ENCODE results near the gene BIRC2.

BIRC2 gene

DNA sequence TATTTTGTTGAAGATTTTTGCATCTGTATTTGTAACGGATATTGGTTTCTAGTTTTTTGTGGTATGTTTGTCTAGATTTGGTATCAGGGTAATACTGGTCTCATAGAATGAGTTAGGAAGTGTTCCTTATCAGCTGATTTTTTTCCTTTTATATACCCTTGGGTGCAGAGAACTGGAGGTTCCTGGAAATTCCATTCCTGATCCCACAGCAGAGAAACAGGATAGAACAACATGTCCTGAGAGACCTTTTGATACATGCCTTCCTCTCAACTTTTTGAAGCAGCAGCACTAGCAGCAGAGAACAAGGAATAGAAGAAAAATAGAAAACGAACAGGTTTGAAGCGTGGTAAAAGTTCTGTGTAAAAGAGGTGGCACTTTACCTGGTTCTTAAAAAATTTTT, 36.8 kb downstream of the BIRC2 start:
- TF ChIP-seq, protein P1, sequence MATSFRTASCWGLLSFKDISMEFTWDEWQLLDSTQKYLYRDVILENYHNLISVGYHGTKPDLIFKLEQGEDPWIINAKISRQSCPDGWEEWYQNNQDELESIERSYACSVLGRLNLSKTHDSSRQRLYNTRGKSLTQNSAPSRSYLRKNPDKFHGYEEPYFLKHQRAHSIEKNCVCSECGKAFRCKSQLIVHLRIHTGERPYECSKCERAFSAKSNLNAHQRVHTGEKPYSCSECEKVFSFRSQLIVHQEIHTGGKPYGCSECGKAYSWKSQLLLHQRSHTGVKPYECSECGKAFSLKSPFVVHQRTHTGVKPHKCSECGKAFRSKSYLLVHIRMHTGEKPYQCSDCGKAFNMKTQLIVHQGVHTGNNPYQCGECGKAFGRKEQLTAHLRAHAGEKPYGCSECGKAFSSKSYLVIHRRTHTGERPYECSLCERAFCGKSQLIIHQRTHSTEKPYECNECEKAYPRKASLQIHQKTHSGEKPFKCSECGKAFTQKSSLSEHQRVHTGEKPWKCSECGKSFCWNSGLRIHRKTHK (tag by site-specific recombination; IDR thresholded peaks at IDR 0.05): no peak
- TF ChIP-seq ZNF140 (tag by site-specific recombination; IDR thresholded peaks at IDR 0.05): no peak
- TF ChIP-seq ZNF148 (tag by site-specific recombination; IDR thresholded peaks at IDR 0.05; ENCODE audit: borderline replicate concordance): no peak
- TF ChIP-seq ZFHX2 (tag by site-specific recombination; conservative IDR thresholded peaks at IDR 0.05): no peak
- TF ChIP-seq ZNF426 (tag by site-specific recombination; IDR thresholded peaks at IDR 0.05): no peak
- TF ChIP-seq ZIC2 (tag by site-specific recombination; IDR thresholded peaks at IDR 0.05): no peak
- TF ChIP-seq SCRT2 (tag by site-specific recombination; IDR thresholded peaks at IDR 0.05): no peak
- no peak for TF ChIP-seq ZNF548 (tag by site-specific recombination; IDR thresholded peaks at IDR 0.05)
- TF ChIP-seq ZNF324 (tag by site-specific recombination; IDR thresholded peaks at IDR 0.05): no peak
- no peak for TF ChIP-seq ZNF274 (IDR thresholded peaks at IDR 0.05; ENCODE audit: low read length)
- no peak for TF ChIP-seq ZNF274 (tag by site-specific recombination; IDR thresholded peaks at IDR 0.05; ENCODE audit: borderline replicate concordance)
- TF ChIP-seq ZNF214 (tag by site-specific recombination; IDR thresholded peaks at IDR 0.05; ENCODE audit: borderline replicate concordance): no peak
- no peak for TF ChIP-seq ZNF404 (tag by site-specific recombination; IDR thresholded peaks at IDR 0.05)
- no peak for TF ChIP-seq ZNF747 (tag by site-specific recombination; IDR thresholded peaks at IDR 0.05)
- TF ChIP-seq ZNF138 (tag by site-specific recombination; IDR thresholded peaks at IDR 0.05; ENCODE audit: borderline replicate concordance): no peak
- no peak for TF ChIP-seq ZNF350 (tag by site-specific recombination; IDR thresholded peaks at IDR 0.05)
- H3K9me3 ChIP-seq (ENCODE audit: control insufficient read depth, insufficient read depth, low read depth, low read length): no peaks in the 10 kb centered on the region
- no peak overlapping the region for H3K4me3 ChIP-seq (ENCODE audit: low read depth, low read length)
- H3K36me3 ChIP-seq (ENCODE audit: control insufficient read depth in 2 of 2, insufficient read depth in 1 of 2, low read length in 2 of 2): peaks cover 0 to 54% of the 10 kb centered on the region in 2 experiments; a peak in 1 of 3 replicates
- H3K27ac ChIP-seq (ENCODE audit: extremely low read depth, low read depth, low read length): no peak overlapping the region
- POLR2A ChIA-PET: no interaction called here
- CTCF ChIA-PET: interaction anchor here (0.9 to 1.2 kb wide), 2 partner anchors 42 to 112 kb away, joined by 3 read pairs; no protein-coding TSS in a partner anchor
- H3K4me1 ChIP-seq (ENCODE audit: control insufficient read depth, insufficient read depth, low read length): no peaks in the 10 kb centered on the region

DNA sequence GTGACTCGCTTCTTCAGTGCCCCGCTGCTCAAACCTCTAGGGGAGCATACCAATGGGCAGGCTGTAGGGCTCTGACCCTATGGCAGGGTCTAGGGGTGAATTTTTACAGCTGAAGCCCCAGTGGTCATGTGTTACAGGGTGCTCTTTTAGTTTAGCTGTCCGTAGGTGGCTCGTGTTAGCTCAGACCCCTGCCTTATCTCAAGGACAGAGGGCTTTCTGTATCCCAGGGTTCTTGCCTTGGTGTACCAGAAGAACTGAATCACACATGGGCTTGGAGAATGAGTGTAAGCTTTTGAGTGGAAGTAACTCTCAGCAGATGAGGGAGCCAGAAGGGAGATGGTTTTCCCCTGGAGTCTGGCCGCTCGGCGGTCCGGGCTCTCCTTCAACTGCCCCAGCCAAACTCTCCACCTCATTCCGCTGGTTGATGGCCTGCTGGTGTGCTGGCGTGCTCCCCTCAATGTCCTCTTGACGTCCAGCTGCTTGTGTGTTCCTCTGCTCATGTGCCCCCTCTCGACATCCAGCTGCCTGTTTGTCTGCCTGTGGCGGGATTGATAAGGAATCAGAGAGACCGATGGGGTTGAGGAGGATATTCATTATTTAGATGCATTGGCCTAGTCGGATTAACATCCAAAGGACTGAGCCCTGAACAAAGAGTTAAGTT, 37.5 kb downstream of the BIRC2 start:
- Histone ChIP-seq H3K4me1 (ENCODE audit: control insufficient read depth, insufficient read depth, low read length) (no peaks in the 10 kb centered on the region), H3K36me3 (ENCODE audit: control insufficient read depth in 2 of 2, insufficient read depth in 1 of 2, low read length in 2 of 2) (peaks cover 0 to 54% of the 10 kb centered on the region in 2 experiments; a peak in 1 of 3 replicates), H3K9me3 (ENCODE audit: control insufficient read depth, insufficient read depth, low read depth, low read length) (no peaks in the 10 kb centered on the region), H3K4me3 (ENCODE audit: low read depth, low read length) (no peak overlapping the region), H3K27ac (ENCODE audit: extremely low read depth, low read depth, low read length) (no peak overlapping the region)
- POLR2A ChIA-PET: no interaction called here
- TF ChIP-seq GLI4 (tag by site-specific recombination; IDR thresholded peaks at IDR 0.05): no peak
- no peak for TF ChIP-seq GLI2 (tag by site-specific recombination; IDR thresholded peaks at IDR 0.05; ENCODE audit: borderline replicate concordance, low read depth)
- no peak for TF ChIP-seq ZBTB1 (tag by site-specific recombination; IDR thresholded peaks at IDR 0.05)
- TF ChIP-seq ZNF266 (tag by site-specific recombination; IDR thresholded peaks at IDR 0.05; ENCODE audit: low read depth): no peak
- no peak for TF ChIP-seq ZNF626 (tag by site-specific recombination; IDR thresholded peaks at IDR 0.05)
- no peak for TF ChIP-seq ZNF223 (tag by site-specific recombination; IDR thresholded peaks at IDR 0.05)
- TF ChIP-seq GFI1B (tag by site-specific recombination; IDR thresholded peaks at IDR 0.05): no peak
- no peak for TF ChIP-seq ZEB2 (tag by site-specific recombination; IDR thresholded peaks at IDR 0.05)
- no peak for TF ChIP-seq WT1 (tag by site-specific recombination; IDR thresholded peaks at IDR 0.05)
- TF ChIP-seq ZBTB49 (tag by site-specific recombination; IDR thresholded peaks at IDR 0.05; ENCODE audit: low read depth): no peak
- TF ChIP-seq ZBTB20 (tag by site-specific recombination; IDR thresholded peaks at IDR 0.05): no peak
- no peak for TF ChIP-seq ZNF529 (tag by site-specific recombination; IDR thresholded peaks at IDR 0.05; ENCODE audit: insufficient replicate concordance)
- CTCF ChIA-PET: interaction anchor here (0.9 to 1.2 kb wide), 2 partner anchors 42 to 111 kb away, joined by 3 read pairs; no protein-coding TSS in a partner anchor
